Progenitor cell of endocrine pancreas (in vitro differentiated cells): Measurements from ENCODE around the gene SYNE3. TPM values are rescaled to one million over a fixed set of nuclear protein-coding genes. Genes with fewer than 3 reads are reported as not detected.
A peak's percentile ranks its signal among the peaks of the same experiment; 100 is the strongest.

Experiments
- DNase-seq: peaks from one replicate; pipeline ENCODE4 v3.0.0; 2021; ENCODE audit warnings: low spot score; ENCODE audit not compliant: unreplicated experiment
- H3K27ac Mint-ChIP-seq: 2 replicates; pipeline ENCODE4 v1.8.0; 2021; ENCODE audit warnings: mild to moderate bottlenecking, moderate library complexity, mixed read lengths
- H3K27me3 Mint-ChIP-seq: 2 replicates; pipeline ENCODE4 v1.8.0; 2021; ENCODE audit warnings: mixed read lengths
- H3K36me3 Mint-ChIP-seq: 2 replicates; pipeline ENCODE4 v1.8.0; 2022; ENCODE audit warnings: mixed read lengths; ENCODE audit not compliant: insufficient read depth
- H3K4me1 Mint-ChIP-seq: 2 replicates; pipeline ENCODE4 v1.8.0; 2021; ENCODE audit warnings: low read depth, mixed read lengths
- H3K4me3 Mint-ChIP-seq: 2 replicates; pipeline ENCODE4 v1.8.0; 2021; ENCODE audit warnings: low read depth, mild to moderate bottlenecking, moderate library complexity, mixed read lengths
- H3K9me3 Mint-ChIP-seq: 2 replicates; pipeline ENCODE4 v1.8.0; 2021; ENCODE audit warnings: low read depth, mixed read lengths
- total RNA-seq: library from RNA; stranded (reverse); gene quantifications from 2 replicates; pipeline ENCODE4 v1.2.1, GENCODE V29; 2021
- TF ChIP-seq, protein P1 (sequence below): fragments of 200-600 bp; sonication (generic); IDR thresholded peaks from one replicate; pipeline ENCODE4 v1.5.0; 2021; ENCODE audit warnings: antibody characterized with exemption, mild to moderate bottlenecking; ENCODE audit not compliant: unreplicated experiment

The SYNE3 gene
- total RNA-seq, 1 donor from 2014 or later = 0.31 TPM

DNA sequence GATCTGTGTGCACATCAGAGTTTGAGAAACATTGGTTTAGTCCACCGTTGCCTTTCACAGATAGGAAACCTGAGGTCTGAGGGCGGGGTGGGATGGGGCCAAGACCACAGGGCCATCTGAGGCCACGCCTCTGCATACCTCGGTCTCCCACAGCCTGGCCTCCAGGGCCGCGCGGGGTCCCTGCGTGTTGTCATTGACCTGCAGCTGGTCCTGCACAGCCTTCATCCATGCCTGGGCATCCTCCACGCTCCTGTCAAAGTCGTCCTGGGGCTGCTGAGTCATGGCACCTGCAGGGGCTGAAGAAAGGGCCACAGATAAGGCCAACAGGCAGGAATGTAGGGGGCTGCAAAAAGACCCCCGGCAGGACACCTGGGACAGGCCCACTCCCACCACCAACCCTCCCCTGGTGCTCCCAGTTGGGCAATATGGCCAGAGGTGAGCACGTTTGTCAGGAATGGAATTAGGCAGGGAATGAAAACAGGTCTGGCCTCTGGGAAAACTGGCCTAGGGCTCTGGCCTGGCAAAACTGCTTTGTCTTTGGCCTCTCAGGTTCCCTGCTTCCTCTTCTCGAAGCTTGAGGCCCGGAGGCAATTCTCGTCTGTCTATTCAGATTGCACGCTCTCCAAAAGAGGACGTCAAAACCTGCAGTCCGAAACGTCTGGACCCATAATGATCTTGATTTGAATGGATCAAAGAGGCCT, 40.8 kb downstream of the SYNE3 start:
- no peaks in the 10 kb centered on the region for H3K9me3 Mint-ChIP-seq
- H3K27ac Mint-ChIP-seq = peak overlapping the region; percentile 56
- H3K4me3 Mint-ChIP-seq = no peak overlapping the region
- TF ChIP-seq, protein P1, sequence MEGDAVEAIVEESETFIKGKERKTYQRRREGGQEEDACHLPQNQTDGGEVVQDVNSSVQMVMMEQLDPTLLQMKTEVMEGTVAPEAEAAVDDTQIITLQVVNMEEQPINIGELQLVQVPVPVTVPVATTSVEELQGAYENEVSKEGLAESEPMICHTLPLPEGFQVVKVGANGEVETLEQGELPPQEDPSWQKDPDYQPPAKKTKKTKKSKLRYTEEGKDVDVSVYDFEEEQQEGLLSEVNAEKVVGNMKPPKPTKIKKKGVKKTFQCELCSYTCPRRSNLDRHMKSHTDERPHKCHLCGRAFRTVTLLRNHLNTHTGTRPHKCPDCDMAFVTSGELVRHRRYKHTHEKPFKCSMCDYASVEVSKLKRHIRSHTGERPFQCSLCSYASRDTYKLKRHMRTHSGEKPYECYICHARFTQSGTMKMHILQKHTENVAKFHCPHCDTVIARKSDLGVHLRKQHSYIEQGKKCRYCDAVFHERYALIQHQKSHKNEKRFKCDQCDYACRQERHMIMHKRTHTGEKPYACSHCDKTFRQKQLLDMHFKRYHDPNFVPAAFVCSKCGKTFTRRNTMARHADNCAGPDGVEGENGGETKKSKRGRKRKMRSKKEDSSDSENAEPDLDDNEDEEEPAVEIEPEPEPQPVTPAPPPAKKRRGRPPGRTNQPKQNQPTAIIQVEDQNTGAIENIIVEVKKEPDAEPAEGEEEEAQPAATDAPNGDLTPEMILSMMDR = no peak
- no peaks in the 10 kb centered on the region for H3K36me3 Mint-ChIP-seq
- DNase-seq = no peak
- peaks cover 1% of the 10 kb centered on the region for H3K4me1 Mint-ChIP-seq
- H3K27me3 Mint-ChIP-seq = peaks cover 4% of the 10 kb centered on the region

DNA sequence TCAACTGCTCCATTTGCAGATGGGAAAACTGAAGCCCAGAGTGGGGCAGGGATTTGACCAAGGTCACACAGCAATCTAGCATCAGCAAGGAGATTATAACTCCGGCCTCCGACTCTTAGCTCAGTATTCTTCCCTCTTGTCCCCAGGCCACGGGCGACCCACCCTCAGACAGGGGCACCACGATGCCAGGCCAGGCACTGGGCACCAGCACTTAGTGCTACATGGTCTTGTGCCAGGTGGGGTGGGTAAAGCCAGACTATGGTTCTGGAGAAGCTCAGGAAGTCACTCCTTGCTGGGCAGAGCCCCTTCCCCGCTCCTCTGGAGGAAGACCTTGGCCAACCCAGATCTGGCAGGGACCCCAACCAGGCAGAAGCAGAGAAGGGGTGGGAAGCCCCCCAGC, 41.5 kb downstream of the SYNE3 start:
- TF ChIP-seq, protein P1 = no peak
- H3K36me3 Mint-ChIP-seq = no peaks in the 10 kb centered on the region
- peaks cover 1% of the 10 kb centered on the region for H3K4me1 Mint-ChIP-seq
- H3K4me3 Mint-ChIP-seq = no peak overlapping the region
- H3K27ac Mint-ChIP-seq = no peak overlapping the region
- DNase-seq = no peak
- peaks cover 4% of the 10 kb centered on the region for H3K27me3 Mint-ChIP-seq
- no peaks in the 10 kb centered on the region for H3K9me3 Mint-ChIP-seq

DNA sequence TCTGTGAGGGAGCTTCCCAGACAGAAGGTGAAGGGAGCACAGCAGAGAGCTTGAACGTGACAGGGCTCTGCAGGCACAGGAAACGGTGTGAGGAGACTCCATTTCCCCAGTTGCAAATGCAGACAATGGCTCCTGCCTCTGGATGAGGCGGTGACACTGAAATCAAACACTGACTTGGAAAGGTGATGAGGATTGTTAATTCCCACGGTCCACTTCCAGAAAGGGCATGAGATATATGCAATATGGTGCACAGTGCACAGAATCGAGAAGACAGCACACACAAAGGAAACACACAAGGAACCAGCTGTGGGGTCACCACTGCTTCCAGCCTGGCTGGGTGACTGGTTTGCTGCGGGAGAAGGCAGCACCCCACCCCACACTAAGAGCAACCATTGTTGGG, 42.0 kb downstream of the SYNE3 start:
- TF ChIP-seq, protein P1 = no peak
- H3K9me3 Mint-ChIP-seq = no peaks in the 10 kb centered on the region
- no peak overlapping the region for H3K4me3 Mint-ChIP-seq
- no peak for DNase-seq
- no peaks in the 10 kb centered on the region for H3K36me3 Mint-ChIP-seq
- H3K27ac Mint-ChIP-seq = no peak overlapping the region
- peaks cover 4% of the 10 kb centered on the region for H3K4me1 Mint-ChIP-seq
- peaks cover 4% of the 10 kb centered on the region for H3K27me3 Mint-ChIP-seq

DNA sequence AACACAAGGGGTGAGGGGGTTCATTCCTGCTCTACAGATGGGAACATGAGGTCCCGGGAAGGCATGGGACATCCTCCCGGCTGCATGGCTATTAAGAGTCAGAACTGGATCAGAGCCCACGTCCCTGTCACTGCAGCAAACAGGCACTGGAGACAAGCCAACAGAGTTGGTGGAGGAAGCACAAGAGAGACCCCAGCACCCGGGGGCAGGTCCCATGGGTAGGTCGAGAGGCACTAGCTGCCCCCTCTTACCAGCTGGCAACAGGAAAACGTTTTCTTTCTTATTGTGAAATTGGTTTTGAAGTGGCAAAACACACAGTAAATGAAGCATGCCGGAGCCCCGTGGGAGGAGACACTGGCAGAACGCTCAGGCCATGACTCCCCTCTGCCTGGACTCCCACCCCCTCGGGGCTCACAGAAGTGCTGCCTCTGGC, 43.6 kb downstream of the SYNE3 start:
- Mint-ChIP-seq H3K27ac (no peak overlapping the region), H3K27me3 (peaks cover 4% of the 10 kb centered on the region)

DNA sequence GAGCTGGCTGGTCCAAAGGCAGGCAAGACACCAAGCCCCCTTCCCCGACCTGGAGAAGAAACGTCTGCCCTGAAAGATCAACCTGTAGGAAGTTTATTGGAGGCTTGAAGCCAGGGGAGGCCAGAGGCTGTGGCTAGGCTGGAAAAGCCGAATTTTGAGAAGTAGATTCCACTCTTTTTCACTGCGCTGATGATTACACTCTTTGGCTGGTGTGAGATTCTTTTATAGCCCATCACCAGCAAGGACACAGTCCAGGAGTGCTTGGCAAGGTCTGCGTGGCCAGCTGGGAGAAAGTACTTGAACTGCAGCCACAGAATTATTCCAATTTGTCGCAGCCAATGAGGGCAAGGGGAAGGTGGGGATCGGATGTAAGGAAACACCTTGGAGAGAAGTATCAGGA, 45.0 kb downstream of the SYNE3 start:
- TF ChIP-seq, protein P1 = no peak
- H3K27me3 Mint-ChIP-seq = peaks cover 4% of the 10 kb centered on the region
- no peaks in the 10 kb centered on the region for H3K36me3 Mint-ChIP-seq
- peaks cover 14% of the 10 kb centered on the region for H3K4me1 Mint-ChIP-seq
- H3K27ac Mint-ChIP-seq = no peak overlapping the region
- H3K9me3 Mint-ChIP-seq = no peaks in the 10 kb centered on the region
- DNase-seq = no peak
- H3K4me3 Mint-ChIP-seq = no peak overlapping the region

More for the DNA sequence above, 43.6 kb downstream of the SYNE3 start:
- no peak overlapping the region for H3K4me3 Mint-ChIP-seq
- TF ChIP-seq, protein P1 = no peak
- no peaks in the 10 kb centered on the region for H3K9me3 Mint-ChIP-seq
- no peaks in the 10 kb centered on the region for H3K36me3 Mint-ChIP-seq
- H3K4me1 Mint-ChIP-seq = peaks cover 14% of the 10 kb centered on the region
- no peak for DNase-seq
